ENCODE results near the gene ITGB5.
"Not testable (repeated sequence)": the region's sequence is repeated elsewhere in the genome, so short reads cannot be mapped to it uniquely, and the experiment has no call there.

ITGB5 gene

DNA sequence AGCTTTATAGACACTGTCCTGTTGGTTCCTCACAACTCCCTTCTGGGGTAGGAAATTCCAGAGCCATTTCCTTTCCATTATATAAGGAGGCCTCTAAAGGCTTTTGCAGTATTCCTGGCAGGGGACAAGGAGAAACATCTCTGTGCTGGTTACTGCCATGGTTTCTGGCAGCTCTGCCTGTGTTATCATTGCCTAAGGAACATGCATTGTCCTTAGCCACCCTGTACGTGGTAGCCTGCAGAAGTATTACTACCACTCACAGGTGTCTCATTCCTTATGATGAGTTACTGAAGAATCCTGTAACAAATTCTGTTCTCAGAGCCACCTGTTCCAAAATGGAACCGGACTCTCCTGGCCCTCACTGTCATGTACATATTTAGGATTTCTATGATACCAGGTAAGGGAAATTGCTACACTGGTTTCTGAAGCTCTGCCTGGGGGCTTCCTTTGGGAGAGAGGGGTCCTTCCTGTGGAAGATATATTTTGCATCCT is 98.9 kb downstream of the ITGB5 start:
- TF ChIP-seq TAF1 (IDR thresholded peaks at IDR 0.05; ENCODE audit: low read depth, low read length) (no peak), POLR2AphosphoS5 (IDR thresholded peaks at IDR 0.05; ENCODE audit: low read depth, low read length) (no peak), PAX5 (IDR thresholded peaks at IDR 0.05; ENCODE audit: insufficient read depth, low read length, severe bottlenecking) (no peak), POLR2A (IDR thresholded peaks at IDR 0.05; ENCODE audit: low read depth, low read length) (no peak), SPI1 (IDR thresholded peaks at IDR 0.05; ENCODE audit: low read depth, low read length) (no peak)
- FAIRE-seq (no peak), DNase-seq (ENCODE audit: insufficient read length, low spot score) (no peak)

- TF ChIP-seq TAF1 (IDR thresholded peaks at IDR 0.05; ENCODE audit: low read depth, low read length) (no peak), PAX5 (IDR thresholded peaks at IDR 0.05; ENCODE audit: insufficient read depth, low read length, severe bottlenecking) (no peak), POLR2AphosphoS5 (IDR thresholded peaks at IDR 0.05; ENCODE audit: low read depth, low read length) (no peak), POLR2A (IDR thresholded peaks at IDR 0.05; ENCODE audit: low read depth, low read length) (no peak), SPI1 (IDR thresholded peaks at IDR 0.05; ENCODE audit: low read depth, low read length) (no peak), POU2F2 (IDR thresholded peaks at IDR 0.05; ENCODE audit: low read depth, low read length) (no peak)
- FAIRE-seq (no peak), DNase-seq (ENCODE audit: insufficient read length, low spot score) (no peak)
These were observed 99.5 kb downstream of the ITGB5 start for GRCh38 chr3:124787476-124788195.

DNA sequence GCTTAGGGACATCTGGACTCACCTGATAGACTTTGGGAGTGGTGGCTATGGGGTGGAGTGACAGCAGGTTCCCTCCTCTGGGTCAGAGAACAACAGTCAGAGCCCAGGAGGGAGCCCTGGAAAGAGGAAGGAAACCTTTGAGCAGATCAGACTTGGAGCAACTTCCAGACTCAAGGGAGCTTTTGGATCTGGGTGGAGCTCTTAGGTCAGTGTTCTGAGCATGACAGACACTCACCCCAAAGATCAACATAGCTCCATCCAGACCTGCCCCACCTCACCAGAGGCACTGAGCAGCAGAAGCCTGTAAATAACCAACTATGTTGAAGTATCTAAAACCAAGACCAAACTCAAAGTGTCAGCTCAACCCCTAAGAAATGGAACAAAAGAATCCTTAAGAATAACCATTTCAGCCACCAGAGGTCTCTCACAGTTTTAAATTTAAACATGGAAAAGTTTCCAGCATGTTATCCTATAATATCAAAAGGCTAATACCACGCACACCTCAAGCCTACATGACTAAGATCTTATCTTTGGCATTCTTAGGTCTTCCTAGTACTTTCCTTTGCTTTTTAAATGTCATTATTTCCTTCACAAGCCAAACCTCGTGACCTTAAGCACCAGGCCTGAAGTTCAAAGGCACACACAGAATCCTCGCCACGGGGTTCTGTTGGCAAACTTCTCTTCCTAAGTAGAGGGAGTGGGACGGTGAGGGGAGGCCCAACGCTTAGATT is 100.5 kb downstream of the ITGB5 start:
- DNase-seq (ENCODE audit: insufficient read length, low spot score): no peak
- no peak for FAIRE-seq
- TF ChIP-seq TAF1 (IDR thresholded peaks at IDR 0.05; ENCODE audit: low read depth, low read length): no peak
- TF ChIP-seq POLR2A (IDR thresholded peaks at IDR 0.05; ENCODE audit: low read depth, low read length): no peak
- no peak for TF ChIP-seq POU2F2 (IDR thresholded peaks at IDR 0.05; ENCODE audit: low read depth, low read length)
- TF ChIP-seq SPI1 (IDR thresholded peaks at IDR 0.05; ENCODE audit: low read depth, low read length): no peak
- TF ChIP-seq POLR2AphosphoS5 (IDR thresholded peaks at IDR 0.05; ENCODE audit: low read depth, low read length): no peak
- TF ChIP-seq PAX5 (IDR thresholded peaks at IDR 0.05; ENCODE audit: insufficient read depth, low read length, severe bottlenecking): no peak

DNA sequence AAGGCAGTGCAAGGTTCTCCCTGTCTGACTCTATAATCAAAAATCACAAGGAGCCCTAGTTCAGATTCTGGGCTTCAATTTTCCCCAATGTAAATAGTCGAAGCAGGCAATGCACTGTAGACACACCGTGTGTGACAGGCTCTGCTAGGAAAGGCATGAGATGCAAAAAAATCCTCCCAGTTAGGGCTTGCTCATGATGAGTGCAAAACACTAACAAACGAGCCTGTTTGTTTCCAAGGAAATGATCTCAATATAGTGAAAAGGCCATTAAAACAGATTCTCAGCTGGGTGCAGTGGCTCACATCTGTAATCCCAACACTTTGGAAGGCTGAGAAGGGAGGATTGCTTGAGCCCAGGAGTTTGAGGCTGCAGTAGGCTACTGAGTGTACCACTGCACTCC is 101.2 kb downstream of the ITGB5 start:
- no peak for FAIRE-seq
- no peak for TF ChIP-seq POLR2A (IDR thresholded peaks at IDR 0.05; ENCODE audit: low read depth, low read length)
- TF ChIP-seq TAF1 (IDR thresholded peaks at IDR 0.05; ENCODE audit: low read depth, low read length): no peak
- TF ChIP-seq PAX5 (IDR thresholded peaks at IDR 0.05; ENCODE audit: insufficient read depth, low read length, severe bottlenecking): no peak
- no peak for TF ChIP-seq POLR2AphosphoS5 (IDR thresholded peaks at IDR 0.05; ENCODE audit: low read depth, low read length)
- no peak for TF ChIP-seq SPI1 (IDR thresholded peaks at IDR 0.05; ENCODE audit: low read depth, low read length)
- no peak for TF ChIP-seq POU2F2 (IDR thresholded peaks at IDR 0.05; ENCODE audit: low read depth, low read length)
- no peak for DNase-seq (ENCODE audit: insufficient read length, low spot score)

DNA sequence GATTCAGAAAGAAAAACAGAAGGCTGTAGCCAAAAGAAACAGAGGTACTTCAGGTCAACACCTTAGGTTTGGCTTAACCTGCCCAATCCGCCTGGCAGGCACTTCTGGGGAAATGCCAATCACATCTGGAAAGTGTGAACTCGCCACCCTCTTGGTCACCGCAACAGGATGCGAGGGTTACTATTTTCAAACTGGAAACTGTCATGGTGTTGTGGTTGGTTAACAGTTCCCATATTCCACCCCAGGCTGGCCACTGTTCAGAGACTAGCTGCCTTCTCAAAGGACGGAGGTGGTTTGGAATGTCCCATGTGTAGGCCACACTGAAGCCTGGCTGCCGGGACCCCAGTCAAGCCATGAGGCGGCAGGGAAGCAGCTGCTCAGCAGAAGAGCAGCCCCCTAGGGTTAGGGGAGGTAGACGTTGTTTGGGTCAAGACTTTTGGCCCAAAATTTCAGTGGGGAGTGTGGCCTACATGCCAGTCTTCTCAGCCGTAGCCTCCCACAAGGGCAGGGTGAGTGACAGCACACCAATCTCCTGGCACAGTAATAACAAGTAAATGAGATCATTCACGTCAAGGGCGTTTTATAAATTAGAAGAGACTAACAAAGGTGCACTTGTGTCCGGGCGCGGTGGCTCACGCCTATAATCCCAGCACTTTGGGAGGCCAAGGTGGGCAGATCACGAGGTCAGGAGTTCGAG is 102.3 kb downstream of the ITGB5 start:
- no peak for DNase-seq (ENCODE audit: insufficient read length, low spot score)
- TF ChIP-seq POLR2A (IDR thresholded peaks at IDR 0.05; ENCODE audit: low read depth, low read length): no peak
- TF ChIP-seq TAF1 (IDR thresholded peaks at IDR 0.05; ENCODE audit: low read depth, low read length): no peak
- TF ChIP-seq POLR2AphosphoS5 (IDR thresholded peaks at IDR 0.05; ENCODE audit: low read depth, low read length): no peak
- no peak for TF ChIP-seq POU2F2 (IDR thresholded peaks at IDR 0.05; ENCODE audit: low read depth, low read length)
- 0 out of 2 replicates have a peak, but pooled peaks have one; percentile 6 for TF ChIP-seq SPI1 (IDR thresholded peaks at IDR 0.05; ENCODE audit: low read depth, low read length)
- no peak for TF ChIP-seq PAX5 (IDR thresholded peaks at IDR 0.05; ENCODE audit: insufficient read depth, low read length, severe bottlenecking)
- FAIRE-seq: peak; percentile 91

DNA sequence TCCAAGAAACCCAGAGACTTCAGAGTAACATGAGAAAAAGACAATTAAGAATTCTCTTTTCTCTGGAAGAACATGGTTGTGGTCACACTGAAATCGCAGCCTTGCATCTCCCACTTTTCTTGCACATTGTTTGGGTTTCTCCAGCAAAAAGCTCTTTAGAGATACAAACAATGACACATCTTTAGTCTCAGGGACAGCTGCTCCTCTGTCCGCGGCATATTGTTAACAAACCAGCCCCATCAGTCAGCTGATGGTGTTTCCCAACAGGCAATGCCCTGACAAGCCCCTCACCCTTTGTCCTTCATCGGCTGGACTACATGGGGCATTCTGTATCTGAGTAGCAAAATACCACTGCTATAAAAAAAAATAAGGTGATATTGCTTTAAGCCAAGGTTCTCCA is 103.5 kb downstream of the ITGB5 start:
- TF ChIP-seq TAF1 (IDR thresholded peaks at IDR 0.05; ENCODE audit: low read depth, low read length) (no peak), PAX5 (IDR thresholded peaks at IDR 0.05; ENCODE audit: insufficient read depth, low read length, severe bottlenecking) (no peak), POLR2A (IDR thresholded peaks at IDR 0.05; ENCODE audit: low read depth, low read length) (no peak), POU2F2 (IDR thresholded peaks at IDR 0.05; ENCODE audit: low read depth, low read length) (no peak), POLR2AphosphoS5 (IDR thresholded peaks at IDR 0.05; ENCODE audit: low read depth, low read length) (no peak), SPI1 (IDR thresholded peaks at IDR 0.05; ENCODE audit: low read depth, low read length) (no peak)
- DNase-seq (ENCODE audit: insufficient read length, low spot score): no peak
- FAIRE-seq: no peak

- DNase-seq (ENCODE audit: insufficient read length, low spot score); FAIRE-seq: not testable (repeated sequence)
These were observed 104.8 kb downstream of the ITGB5 start for GRCh38 chr3:124782377-124782712.

DNA sequence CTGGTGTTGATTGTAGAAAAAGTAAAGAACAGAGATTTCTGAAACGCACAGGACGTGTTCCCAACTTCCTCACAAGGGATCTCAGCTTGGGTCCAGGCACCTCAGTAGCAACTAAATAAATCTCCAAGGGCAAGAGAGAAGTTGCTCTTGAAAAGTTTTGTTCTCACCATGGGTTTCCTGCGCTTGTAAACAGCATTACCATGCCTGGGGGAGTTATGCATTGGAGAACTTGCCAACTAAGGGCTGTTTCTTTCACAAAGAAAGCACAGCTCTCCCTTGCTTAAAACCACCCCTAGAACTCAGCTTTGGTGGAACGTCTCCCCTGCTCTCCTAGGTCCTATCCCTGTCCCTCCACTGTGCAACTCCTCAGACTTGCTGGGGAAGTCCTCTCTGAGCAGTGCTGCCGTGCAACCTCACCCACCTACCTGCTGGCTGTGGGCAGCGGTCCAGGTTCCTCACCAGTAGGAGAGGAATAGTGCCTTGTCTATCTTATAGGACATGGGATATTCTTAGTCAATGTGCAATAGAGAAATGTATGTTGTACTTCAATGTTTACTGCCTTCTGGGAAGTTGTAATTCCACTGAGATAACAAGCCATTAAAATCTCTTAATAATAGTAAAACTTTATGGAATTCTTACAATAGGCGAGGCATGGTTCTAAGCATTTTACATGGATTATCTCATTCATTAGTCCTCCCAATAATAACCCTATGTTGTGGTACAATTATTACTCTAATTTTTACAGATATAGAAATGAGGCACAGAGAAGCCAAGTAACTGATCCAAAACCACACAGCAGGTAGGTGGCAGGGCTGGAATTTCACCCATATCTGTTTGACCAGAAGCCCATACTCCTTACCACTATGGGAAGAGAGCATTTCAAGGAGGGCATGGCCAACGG is 105.4 kb downstream of the ITGB5 start:
- FAIRE-seq: no peak
- no peak for DNase-seq (ENCODE audit: insufficient read length, low spot score)
- TF ChIP-seq TAF1 (IDR thresholded peaks at IDR 0.05; ENCODE audit: low read depth, low read length) (no peak), POU2F2 (IDR thresholded peaks at IDR 0.05; ENCODE audit: low read depth, low read length) (no peak), POLR2A (IDR thresholded peaks at IDR 0.05; ENCODE audit: low read depth, low read length) (no peak), SPI1 (IDR thresholded peaks at IDR 0.05; ENCODE audit: low read depth, low read length) (no peak), PAX5 (IDR thresholded peaks at IDR 0.05; ENCODE audit: insufficient read depth, low read length, severe bottlenecking) (no peak), POLR2AphosphoS5 (IDR thresholded peaks at IDR 0.05; ENCODE audit: low read depth, low read length) (no peak)
